HG03460 (cell line): Measurements from ENCODE around the gene SCN1B.

Source experiments
- ATAC-seq: cut with Tn5 transposase; IDR thresholded peaks from one replicate; pipeline ENCODE4 v1.9.1; 2021; ENCODE audit not compliant: unreplicated experiment

SCN1B gene

GRCh38 chr19:35070471-35070870 lies 40.2 kb downstream of the SCN1B start:
- ATAC-seq: no peak

- no peak for ATAC-seq
Measured at GRCh38 chr19:35073516-35073915, 43.2 kb downstream of the SCN1B start.

GRCh38 chr19:35073941-35074340 lies 43.7 kb downstream of the SCN1B start:
- no peak for ATAC-seq

GRCh38 chr19:35074426-35075201 lies 44.3 kb downstream of the SCN1B start:
- no peak for ATAC-seq

- no peak for ATAC-seq
Measured at GRCh38 chr19:35075202-35076025, 45.1 kb downstream of the SCN1B start.

GRCh38 chr19:35076026-35076370 lies 45.7 kb downstream of the SCN1B start:
- ATAC-seq: no peak

GRCh38 chr19:35076657-35077056 lies 46.4 kb downstream of the SCN1B start:
- no peak for ATAC-seq

GRCh38 chr19:35077411-35078223 lies 47.3 kb downstream of the SCN1B start:
- no peak for ATAC-seq

- no peak for ATAC-seq
Measured at GRCh38 chr19:35079826-35080225, 49.6 kb downstream of the SCN1B start.

- ATAC-seq: no peak
Measured at GRCh38 chr19:35080613-35081170, 50.4 kb downstream of the SCN1B start.

- no peak for ATAC-seq
Measured at GRCh38 chr19:35081201-35081600, 50.9 kb downstream of the SCN1B start.

GRCh38 chr19:35083691-35084508 lies 53.6 kb downstream of the SCN1B start:
- no peak for ATAC-seq

- no peak for ATAC-seq
Measured at GRCh38 chr19:35084509-35084762, 54.2 kb downstream of the SCN1B start.

- no peak for ATAC-seq
Measured at GRCh38 chr19:35085947-35086346, 55.7 kb downstream of the SCN1B start.

GRCh38 chr19:35086455-35086854 lies 56.2 kb downstream of the SCN1B start:
- no peak for ATAC-seq

- no peak for ATAC-seq
Measured at GRCh38 chr19:35087393-35087792, 57.1 kb downstream of the SCN1B start.

- no peak for ATAC-seq
Measured at GRCh38 chr19:35088131-35088913, 58.1 kb downstream of the SCN1B start.

- no peak for ATAC-seq
Measured at GRCh38 chr19:35089554-35089953, 59.3 kb downstream of the SCN1B start.
